WTC11 (cell line): ENCODE measurements around the gene DPYSL5. TPM values are rescaled to one million over a fixed set of nuclear protein-coding genes. Genes with fewer than 3 reads are reported as not detected.

Experiments used
- ATAC-seq: fragments of 200-7000 bp; cut with Tn5 transposase; 2 replicates; pipeline ENCODE4 v1.10.0; 2021; ENCODE audit warnings: mild to moderate bottlenecking, moderate library complexity
- CTCF ChIA-PET: fragments of 300-600 bp; sonication (Branson Sonifier 250); formaldehyde crosslinking; loops from one replicate; lab custom pipeline; 2021; ENCODE audit warnings: antibody characterized with exemption; lab: Charles Lee
- POLR2A ChIA-PET: fragments of 350-600 bp; sonication (Branson Sonifier 250); formaldehyde crosslinking; loops from one replicate; lab custom pipeline; 2021; ENCODE audit warnings: antibody characterized with exemption; lab: Charles Lee
- DNase-seq: peaks from one replicate; pipeline ENCODE4 v3.0.0; 2021; ENCODE audit warnings: low spot score
- H3K27ac Mint-ChIP-seq: 2 replicates; pipeline ENCODE4 v1.8.0; 2021; ENCODE audit warnings: mixed read lengths
- H3K27me3 Mint-ChIP-seq: 2 replicates; pipeline ENCODE4 v1.8.0; 2021; ENCODE audit warnings: low read depth, mild to moderate bottlenecking, moderate library complexity, mixed read lengths
- H3K36me3 Mint-ChIP-seq: 2 replicates; pipeline ENCODE4 v1.8.0; 2021; ENCODE audit warnings: mixed read lengths
- H3K4me1 Mint-ChIP-seq: 2 replicates; pipeline ENCODE4 v1.8.0; 2022; ENCODE audit warnings: mixed read lengths
- H3K4me3 Mint-ChIP-seq: 2 replicates; pipeline ENCODE4 v1.8.0; 2021; ENCODE audit warnings: mild to moderate bottlenecking, moderate library complexity, mixed read lengths
- H3K9me3 Mint-ChIP-seq: 2 replicates; pipeline ENCODE4 v1.8.0; 2021; ENCODE audit warnings: mixed read lengths
- ATF6 ChIP-seq: sonication (generic); formaldehyde crosslinking; IDR thresholded peaks from 2 replicates; pipeline ENCODE4 v1.8.1; 2023; ENCODE audit warnings: mild to moderate bottlenecking, missing genetic modification reagents
- CREB1 ChIP-seq: sonication (generic); formaldehyde crosslinking; IDR thresholded peaks from 2 replicates; pipeline ENCODE4 v1.8.0; 2023; ENCODE audit warnings: mild to moderate bottlenecking, missing genetic modification reagents
- CTCF ChIP-seq: fragments of 200-600 bp; IDR thresholded peaks from 2 replicates; pipeline ENCODE4 v1.8.0; 2022; ENCODE audit warnings: antibody characterized with exemption
- EMX1 ChIP-seq: fragments of 250-450 bp; sonication (Bioruptor Pico); IDR thresholded peaks from 2 replicates; pipeline ENCODE4 v1.8.0; 2021; ENCODE audit warnings: mild to moderate bottlenecking
- MYBL2 ChIP-seq: sonication (generic); formaldehyde crosslinking; IDR thresholded peaks from 2 replicates; pipeline ENCODE4 v1.8.1; 2023; ENCODE audit warnings: mild to moderate bottlenecking, moderate library complexity, missing genetic modification reagents
- NR2C2 ChIP-seq: sonication (generic); formaldehyde crosslinking; IDR thresholded peaks from 2 replicates; pipeline ENCODE4 v1.8.0; 2022; ENCODE audit warnings: mild to moderate bottlenecking, missing genetic modification reagents
- SMAD3 ChIP-seq: sonication (generic); formaldehyde crosslinking; IDR thresholded peaks from 2 replicates; pipeline ENCODE4 v1.8.0; 2022; ENCODE audit warnings: missing genetic modification reagents, mild to moderate bottlenecking, borderline replicate concordance
- TEAD1 ChIP-seq: sonication (generic); formaldehyde crosslinking; IDR thresholded peaks from 2 replicates; pipeline ENCODE4 v1.8.0; 2022; ENCODE audit warnings: mild to moderate bottlenecking, missing genetic modification reagents
- ZNF138 ChIP-seq: sonication (generic); formaldehyde crosslinking; conservative IDR thresholded peaks from 2 replicates; pipeline ENCODE4 v1.8.1; 2022; ENCODE audit warnings: mild to moderate bottlenecking, moderate library complexity, missing genetic modification reagents
- ZNF671 ChIP-seq: fragments of 250-450 bp; sonication (Bioruptor Pico); IDR thresholded peaks from 2 replicates; pipeline ENCODE4 v1.8.0; 2021; ENCODE audit warnings: mild to moderate bottlenecking
- total RNA-seq: library from RNA; stranded (reverse); gene quantifications from 3 replicates; pipeline ENCODE4 v1.2.3, GENCODE V29; 2021
- TF ChIP-seq, protein P1 (sequence below): sonication (generic); formaldehyde crosslinking; IDR thresholded peaks from 2 replicates; pipeline ENCODE4 v1.8.0; 2022; ENCODE audit warnings: missing genetic modification reagents
- TF ChIP-seq, protein P2 (sequence below): sonication (generic); formaldehyde crosslinking; IDR thresholded peaks from 2 replicates; pipeline ENCODE4 v1.8.1; 2022; ENCODE audit warnings: low read depth, mild to moderate bottlenecking, moderate library complexity, missing genetic modification reagents, borderline replicate concordance
- TF ChIP-seq, protein P3 (sequence below): sonication (generic); formaldehyde crosslinking; IDR thresholded peaks from 2 replicates; pipeline ENCODE4 v1.8.0; 2022; ENCODE audit warnings: mild to moderate bottlenecking, missing genetic modification reagents

The DPYSL5 gene
- total RNA-seq, 1 experiment from 2014 or later: 12.1 TPM

DNA sequence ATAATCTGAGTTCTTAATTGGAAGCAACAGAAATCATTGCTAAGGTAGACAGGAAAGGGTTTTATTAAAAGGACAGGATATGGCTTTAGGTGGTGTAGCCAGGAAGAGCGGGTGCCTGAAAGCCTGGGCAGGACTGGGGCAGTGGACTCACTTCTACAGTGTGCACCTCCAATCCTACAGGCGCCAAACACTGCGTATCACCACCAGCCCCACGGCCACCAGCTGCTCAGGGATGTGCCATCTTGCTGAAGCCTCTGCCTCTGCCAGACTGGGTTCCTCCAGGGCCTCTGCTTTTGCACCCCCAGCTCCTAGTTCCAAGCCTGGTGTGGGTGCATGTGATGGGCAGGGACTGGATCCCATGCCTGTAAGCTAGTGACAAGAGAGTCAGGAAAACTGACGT lies 29.7 kb upstream of the DPYSL5 start:
- ChIA-PET POLR2A (no interaction called here), CTCF (interaction anchor here (0.7 to 3.4 kb wide), 2 partner anchors 28 to 124 kb away, joined by 3 to 18 read pairs; no protein-coding TSS in a partner anchor)
- Mint-ChIP-seq H3K36me3 (peaks cover 4% of the 10 kb centered on the region; the same call in 1 of the 2 replicates), H3K27me3 (peaks cover 2% of the 10 kb centered on the region; the same call in 1 of the 2 replicates), H3K4me1 (0 out of 2 replicates have a peak, but pooled peaks cover 2% of the 10 kb centered on the region), H3K4me3 (no peak overlapping the region), H3K9me3 (peaks cover 6% of the 10 kb centered on the region), H3K27ac (no peak overlapping the region)
- no peak for TF ChIP-seq CREB1 (CRISPR knock-in tag)
- TF ChIP-seq, protein P1, sequence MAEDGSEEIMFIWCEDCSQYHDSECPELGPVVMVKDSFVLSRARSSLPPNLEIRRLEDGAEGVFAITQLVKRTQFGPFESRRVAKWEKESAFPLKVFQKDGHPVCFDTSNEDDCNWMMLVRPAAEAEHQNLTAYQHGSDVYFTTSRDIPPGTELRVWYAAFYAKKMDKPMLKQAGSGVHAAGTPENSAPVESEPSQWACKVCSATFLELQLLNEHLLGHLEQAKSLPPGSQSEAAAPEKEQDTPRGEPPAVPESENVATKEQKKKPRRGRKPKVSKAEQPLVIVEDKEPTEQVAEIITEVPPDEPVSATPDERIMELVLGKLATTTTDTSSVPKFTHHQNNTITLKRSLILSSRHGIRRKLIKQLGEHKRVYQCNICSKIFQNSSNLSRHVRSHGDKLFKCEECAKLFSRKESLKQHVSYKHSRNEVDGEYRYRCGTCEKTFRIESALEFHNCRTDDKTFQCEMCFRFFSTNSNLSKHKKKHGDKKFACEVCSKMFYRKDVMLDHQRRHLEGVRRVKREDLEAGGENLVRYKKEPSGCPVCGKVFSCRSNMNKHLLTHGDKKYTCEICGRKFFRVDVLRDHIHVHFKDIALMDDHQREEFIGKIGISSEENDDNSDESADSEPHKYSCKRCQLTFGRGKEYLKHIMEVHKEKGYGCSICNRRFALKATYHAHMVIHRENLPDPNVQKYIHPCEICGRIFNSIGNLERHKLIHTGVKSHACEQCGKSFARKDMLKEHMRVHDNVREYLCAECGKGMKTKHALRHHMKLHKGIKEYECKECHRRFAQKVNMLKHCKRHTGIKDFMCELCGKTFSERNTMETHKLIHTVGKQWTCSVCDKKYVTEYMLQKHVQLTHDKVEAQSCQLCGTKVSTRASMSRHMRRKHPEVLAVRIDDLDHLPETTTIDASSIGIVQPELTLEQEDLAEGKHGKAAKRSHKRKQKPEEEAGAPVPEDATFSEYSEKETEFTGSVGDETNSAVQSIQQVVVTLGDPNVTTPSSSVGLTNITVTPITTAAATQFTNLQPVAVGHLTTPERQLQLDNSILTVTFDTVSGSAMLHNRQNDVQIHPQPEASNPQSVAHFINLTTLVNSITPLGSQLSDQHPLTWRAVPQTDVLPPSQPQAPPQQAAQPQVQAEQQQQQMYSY (CRISPR knock-in tag): peak; percentile 32; the same call in 1 of the 2 replicates
- TF ChIP-seq, protein P2, sequence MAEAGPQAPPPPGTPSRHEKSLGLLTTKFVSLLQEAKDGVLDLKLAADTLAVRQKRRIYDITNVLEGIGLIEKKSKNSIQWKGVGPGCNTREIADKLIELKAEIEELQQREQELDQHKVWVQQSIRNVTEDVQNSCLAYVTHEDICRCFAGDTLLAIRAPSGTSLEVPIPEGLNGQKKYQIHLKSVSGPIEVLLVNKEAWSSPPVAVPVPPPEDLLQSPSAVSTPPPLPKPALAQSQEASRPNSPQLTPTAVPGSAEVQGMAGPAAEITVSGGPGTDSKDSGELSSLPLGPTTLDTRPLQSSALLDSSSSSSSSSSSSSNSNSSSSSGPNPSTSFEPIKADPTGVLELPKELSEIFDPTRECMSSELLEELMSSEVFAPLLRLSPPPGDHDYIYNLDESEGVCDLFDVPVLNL: no peak
- ATAC-seq (no peak), DNase-seq (no peak)

DNA sequence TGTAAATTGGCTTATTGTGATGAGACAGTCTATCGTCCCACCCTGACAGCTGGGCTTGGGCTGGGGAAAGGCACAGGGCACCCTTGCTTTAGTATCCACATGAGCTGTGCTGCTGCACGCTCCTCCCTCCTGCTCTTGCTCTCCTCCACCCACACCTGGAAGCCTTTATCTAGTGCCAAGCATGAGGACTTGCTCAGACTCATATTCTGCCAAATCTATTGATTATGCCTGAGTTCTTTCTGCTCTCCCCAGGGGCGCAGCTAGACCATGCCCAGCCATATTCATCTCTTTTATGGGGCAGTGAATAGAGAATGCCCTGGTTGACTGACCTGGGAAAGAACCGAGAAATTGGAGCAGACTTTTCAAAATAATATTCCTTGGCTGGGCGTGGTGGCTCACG lies 29.0 kb upstream of the DPYSL5 start:
- Mint-ChIP-seq H3K9me3 (peaks cover 6% of the 10 kb centered on the region), H3K4me3 (no peak overlapping the region), H3K27me3 (no peaks in the 10 kb centered on the region), H3K4me1 (0 out of 2 replicates have a peak, but pooled peaks cover 2% of the 10 kb centered on the region), H3K27ac (no peak overlapping the region), H3K36me3 (peaks cover 4% of the 10 kb centered on the region; the same call in 1 of the 2 replicates)
- DNase-seq (no peak), ATAC-seq (no peak)
- ChIA-PET POLR2A (no interaction called here), CTCF (interaction anchor here (1.0 to 3.4 kb wide), 2 partner anchors 28 to 52 kb away, joined by 3 to 18 read pairs; no protein-coding TSS in a partner anchor)
- TF ChIP-seq SMAD3 (CRISPR knock-in tag): no peak
- no peak for TF ChIP-seq EMX1 (CRISPR knock-in tag)
- no peak for TF ChIP-seq ZNF671
- TF ChIP-seq ZNF138: no peak
- no peak for TF ChIP-seq ATF6 (CRISPR knock-in tag)
- no peak for TF ChIP-seq TEAD1 (CRISPR knock-in tag)
- TF ChIP-seq, protein P3, sequence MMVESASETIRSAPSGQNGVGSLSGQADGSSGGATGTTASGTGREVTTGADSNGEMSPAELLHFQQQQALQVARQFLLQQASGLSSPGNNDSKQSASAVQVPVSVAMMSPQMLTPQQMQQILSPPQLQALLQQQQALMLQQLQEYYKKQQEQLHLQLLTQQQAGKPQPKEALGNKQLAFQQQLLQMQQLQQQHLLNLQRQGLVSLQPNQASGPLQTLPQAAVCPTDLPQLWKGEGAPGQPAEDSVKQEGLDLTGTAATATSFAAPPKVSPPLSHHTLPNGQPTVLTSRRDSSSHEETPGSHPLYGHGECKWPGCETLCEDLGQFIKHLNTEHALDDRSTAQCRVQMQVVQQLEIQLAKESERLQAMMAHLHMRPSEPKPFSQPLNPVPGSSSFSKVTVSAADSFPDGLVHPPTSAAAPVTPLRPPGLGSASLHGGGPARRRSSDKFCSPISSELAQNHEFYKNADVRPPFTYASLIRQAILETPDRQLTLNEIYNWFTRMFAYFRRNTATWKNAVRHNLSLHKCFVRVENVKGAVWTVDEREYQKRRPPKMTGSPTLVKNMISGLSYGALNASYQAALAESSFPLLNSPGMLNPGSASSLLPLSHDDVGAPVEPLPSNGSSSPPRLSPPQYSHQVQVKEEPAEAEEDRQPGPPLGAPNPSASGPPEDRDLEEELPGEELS (CRISPR knock-in tag): no peak
- no peak for TF ChIP-seq CTCF
- no peak for TF ChIP-seq NR2C2 (CRISPR knock-in tag)
- no peak for TF ChIP-seq MYBL2 (CRISPR knock-in tag)
- TF ChIP-seq, all 79 proteins: peak for 0
